HEK293 (cell line): ENCODE data around the gene WRNIP1.

Experiments used
- CTCF ChIA-PET: fragments of 350-600 bp; formaldehyde crosslinking; extraction: SDS; loops from one replicate; lab custom pipeline; 2021; ENCODE audit warnings: antibody characterized with exemption; lab: Yijun Ruan, JAX
- POLR2A ChIA-PET: fragments of 300-600 bp; formaldehyde crosslinking; extraction: SDS; loops from one replicate; lab custom pipeline; 2020; ENCODE audit warnings: antibody characterized with exemption, inconsistent platforms; lab: Yijun Ruan, JAX
- H3K27ac ChIP-seq: fragments of 200-500 bp; sonication (Bioruptor generic); 2 replicates; pipeline ENCODE4 v1.5.1; 2014; ENCODE audit warnings: low read depth, low read length, control low read depth, inconsistent platforms; ENCODE audit errors: extremely low read depth
- H3K36me3 ChIP-seq, 2 experiments: fragments of 200-500 bp in 1 of 2; sonication (Bioruptor generic) in 1 of 2; 1 replicate in 1 of 2; 2 replicates in 1 of 2; pipeline ENCODE4 v1.5.1; 2014 to 2017; ENCODE audit warnings: inconsistent platforms in 2 of 2, low read length in 2 of 2; ENCODE audit not compliant: control insufficient read depth in 2 of 2, insufficient read depth in 1 of 2
- H3K4me1 ChIP-seq: fragments of 200-500 bp; sonication (Bioruptor generic); 2 replicates; pipeline ENCODE4 v1.5.1; 2014; ENCODE audit warnings: mild to moderate bottlenecking, low read length, inconsistent platforms; ENCODE audit not compliant: control insufficient read depth, insufficient read depth
- H3K4me3 ChIP-seq: 2 replicates; pipeline ENCODE4 v1.5.1; 2011; ENCODE audit warnings: low read depth, mild to moderate bottlenecking, control low read depth, low read length, moderate library complexity
- H3K9me3 ChIP-seq: fragments of 200-500 bp; sonication (Bioruptor generic); 2 replicates; pipeline ENCODE4 v1.5.1; 2014; ENCODE audit warnings: low read depth, low read length, inconsistent platforms; ENCODE audit not compliant: control insufficient read depth, insufficient read depth
- GLI4 ChIP-seq: fragments of 450-650 bp; formaldehyde crosslinking; IDR thresholded peaks from 2 replicates; pipeline ENCODE4 v1.5.1; 2016; ENCODE audit warnings: missing biosample characterization, missing genetic modification characterization
- ZBTB21 ChIP-seq: fragments of 450-650 bp; formaldehyde crosslinking; IDR thresholded peaks from 2 replicates; pipeline ENCODE4 v1.5.1; 2017; ENCODE audit warnings: missing biosample characterization, missing genetic modification characterization
- ZBTB48 ChIP-seq: fragments of 450-650 bp; formaldehyde crosslinking; IDR thresholded peaks from 2 replicates; pipeline ENCODE4 v1.5.1; 2016; ENCODE audit warnings: missing biosample characterization, missing genetic modification characterization
- ZEB2 ChIP-seq: fragments of 450-650 bp; formaldehyde crosslinking; IDR thresholded peaks from 2 replicates; pipeline ENCODE4 v1.5.1; 2016; ENCODE audit warnings: missing biosample characterization, missing genetic modification characterization
- ZNF114 ChIP-seq: fragments of 450-650 bp; formaldehyde crosslinking; IDR thresholded peaks from 2 replicates; pipeline ENCODE4 v1.5.0; 2017; ENCODE audit warnings: missing biosample characterization, missing genetic modification characterization
- ZNF138 ChIP-seq: fragments of 450-650 bp; formaldehyde crosslinking; IDR thresholded peaks from 2 replicates; pipeline ENCODE4 v1.5.1; 2016; ENCODE audit warnings: missing biosample characterization, missing genetic modification characterization, borderline replicate concordance
- ZNF146 ChIP-seq: fragments of 450-650 bp; formaldehyde crosslinking; IDR thresholded peaks from 2 replicates; pipeline ENCODE4 v1.5.1; 2016; ENCODE audit warnings: missing biosample characterization, missing genetic modification characterization
- ZNF549 ChIP-seq: fragments of 450-650 bp; IDR thresholded peaks from 2 replicates; pipeline ENCODE4 v1.5.1; 2018; ENCODE audit warnings: missing biosample characterization, missing genetic modification characterization, mild to moderate bottlenecking, inconsistent platforms, moderate library complexity
- ZNF558 ChIP-seq: fragments of 450-650 bp; formaldehyde crosslinking; IDR thresholded peaks from 2 replicates; pipeline ENCODE4 v1.5.1; 2016; ENCODE audit warnings: missing biosample characterization, missing genetic modification characterization
- ZNF560 ChIP-seq: fragments of 450-650 bp; formaldehyde crosslinking; IDR thresholded peaks from 2 replicates; pipeline ENCODE4 v1.5.1; 2017; ENCODE audit warnings: missing biosample characterization, missing genetic modification characterization, borderline replicate concordance
- ZNF571 ChIP-seq: fragments of 450-650 bp; formaldehyde crosslinking; IDR thresholded peaks from 2 replicates; pipeline ENCODE4 v1.5.0; 2017; ENCODE audit warnings: missing biosample characterization, missing genetic modification characterization
- ZNF585B ChIP-seq: fragments of 450-650 bp; formaldehyde crosslinking; IDR thresholded peaks from 2 replicates; pipeline ENCODE4 v1.5.1; 2016; ENCODE audit warnings: missing biosample characterization, missing genetic modification characterization
- ZNF629 ChIP-seq: fragments of 450-650 bp; formaldehyde crosslinking; IDR thresholded peaks from 2 replicates; pipeline ENCODE4 v1.5.1; 2017; ENCODE audit warnings: missing biosample characterization, missing genetic modification characterization
- ZNF639 ChIP-seq: fragments of 450-650 bp; formaldehyde crosslinking; IDR thresholded peaks from 2 replicates; pipeline ENCODE4 v1.5.1; 2016; ENCODE audit warnings: missing biosample characterization, missing genetic modification characterization
- ZNF658 ChIP-seq: fragments of 450-650 bp; formaldehyde crosslinking; IDR thresholded peaks from 2 replicates; pipeline ENCODE4; 2016; ENCODE audit warnings: missing biosample characterization, missing genetic modification characterization
- ZNF660 ChIP-seq: fragments of 450-650 bp; IDR thresholded peaks from 2 replicates; pipeline ENCODE4 v1.5.1; 2018; ENCODE audit warnings: missing biosample characterization, mild to moderate bottlenecking, missing genetic modification characterization
- ZNF704 ChIP-seq: fragments of 450-650 bp; formaldehyde crosslinking; IDR thresholded peaks from 2 replicates; pipeline ENCODE4 v1.5.1; 2016; ENCODE audit warnings: missing biosample characterization, missing genetic modification characterization
- ZNF768 ChIP-seq: fragments of 450-650 bp; formaldehyde crosslinking; IDR thresholded peaks from 2 replicates; pipeline ENCODE4 v1.5.1; 2018; ENCODE audit warnings: missing biosample characterization, mild to moderate bottlenecking, missing genetic modification characterization
- TF ChIP-seq, protein P1 (sequence below): fragments of 450-650 bp; formaldehyde crosslinking; IDR thresholded peaks from 2 replicates; pipeline ENCODE4 v1.5.1; 2016; ENCODE audit warnings: missing biosample characterization, missing genetic modification characterization
- TF ChIP-seq, protein P2 (sequence below): fragments of 450-650 bp; IDR thresholded peaks from 2 replicates; pipeline ENCODE4 v1.5.1; 2018; ENCODE audit warnings: missing biosample characterization, mild to moderate bottlenecking, missing genetic modification characterization
- TF ChIP-seq, protein P3 (sequence below): fragments of 450-650 bp; formaldehyde crosslinking; IDR thresholded peaks from 2 replicates; pipeline ENCODE4 v1.5.1; 2017; ENCODE audit warnings: missing biosample characterization, mild to moderate bottlenecking, missing genetic modification characterization, moderate library complexity

The WRNIP1 gene

DNA sequence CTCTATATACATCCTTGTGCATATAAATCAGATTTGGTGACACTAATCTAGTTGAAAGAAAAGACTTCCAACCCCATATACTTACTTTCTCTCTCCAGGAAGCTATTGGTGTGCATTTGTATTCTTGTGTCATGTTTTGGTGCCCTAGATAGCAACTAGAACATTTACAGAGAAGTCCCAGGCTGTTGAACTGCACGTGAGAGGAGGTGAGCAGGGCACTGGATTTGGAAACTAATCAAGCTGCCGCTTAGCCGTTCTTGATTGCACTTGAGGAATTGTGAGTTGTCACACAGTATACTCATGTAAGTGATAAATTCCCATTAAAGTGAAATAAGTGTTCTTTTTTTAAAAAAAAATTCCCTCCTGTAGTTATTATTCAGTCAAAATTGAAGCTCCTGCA is 7.6 kb downstream of the WRNIP1 start (continued):
- TF ChIP-seq ZNF704 (tag by site-specific recombination) = no peak

DNA sequence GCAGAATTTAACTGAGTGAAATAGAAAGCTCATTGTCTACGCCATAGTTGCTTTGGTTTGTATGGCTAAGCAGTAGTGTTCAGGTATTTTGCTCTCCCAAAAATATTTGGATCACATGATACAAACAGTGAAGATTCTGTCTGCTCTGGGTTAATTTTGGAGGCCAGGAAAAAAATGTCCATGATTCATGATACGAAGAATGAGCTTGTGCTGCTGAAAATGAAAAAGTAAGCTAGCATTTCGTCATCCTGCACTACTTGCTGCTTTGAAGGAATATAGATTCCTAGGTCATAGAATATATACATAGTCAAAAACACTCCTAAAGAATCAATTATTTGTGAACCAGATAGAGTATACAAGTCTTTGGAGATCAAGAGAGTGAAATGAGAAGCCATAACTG is 8.3 kb downstream of the WRNIP1 start:
- H3K4me1 ChIP-seq = peaks cover 18% of the 10 kb centered on the region
- no peak overlapping the region for H3K4me3 ChIP-seq
- H3K36me3 ChIP-seq = peaks cover 8 to 65% of the 10 kb centered on the region in 2 experiments; a peak in 2 of 3 replicates
- TF ChIP-seq ZEB2 (tag by site-specific recombination) (no peak), ZNF138 (tag by site-specific recombination) (no peak), ZNF114 (no peak), ZNF768 (no peak), ZNF629 (tag by site-specific recombination) (no peak), ZNF571 (tag by site-specific recombination) (no peak), ZBTB21 (no peak), ZNF560 (tag by site-specific recombination) (no peak), ZNF558 (tag by site-specific recombination) (no peak), ZNF658 (tag by site-specific recombination) (no peak), ZNF146 (tag by site-specific recombination) (no peak), ZBTB48 (tag by site-specific recombination) (no peak), ZNF549 (tag by site-specific recombination) (no peak), ZNF585B (tag by site-specific recombination) (no peak), ZNF660 (no peak), ZNF639 (tag by site-specific recombination) (no peak), GLI4 (tag by site-specific recombination) (no peak)
- TF ChIP-seq, protein P1, sequence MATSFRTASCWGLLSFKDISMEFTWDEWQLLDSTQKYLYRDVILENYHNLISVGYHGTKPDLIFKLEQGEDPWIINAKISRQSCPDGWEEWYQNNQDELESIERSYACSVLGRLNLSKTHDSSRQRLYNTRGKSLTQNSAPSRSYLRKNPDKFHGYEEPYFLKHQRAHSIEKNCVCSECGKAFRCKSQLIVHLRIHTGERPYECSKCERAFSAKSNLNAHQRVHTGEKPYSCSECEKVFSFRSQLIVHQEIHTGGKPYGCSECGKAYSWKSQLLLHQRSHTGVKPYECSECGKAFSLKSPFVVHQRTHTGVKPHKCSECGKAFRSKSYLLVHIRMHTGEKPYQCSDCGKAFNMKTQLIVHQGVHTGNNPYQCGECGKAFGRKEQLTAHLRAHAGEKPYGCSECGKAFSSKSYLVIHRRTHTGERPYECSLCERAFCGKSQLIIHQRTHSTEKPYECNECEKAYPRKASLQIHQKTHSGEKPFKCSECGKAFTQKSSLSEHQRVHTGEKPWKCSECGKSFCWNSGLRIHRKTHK (tag by site-specific recombination) = no peak
- TF ChIP-seq, protein P2, sequence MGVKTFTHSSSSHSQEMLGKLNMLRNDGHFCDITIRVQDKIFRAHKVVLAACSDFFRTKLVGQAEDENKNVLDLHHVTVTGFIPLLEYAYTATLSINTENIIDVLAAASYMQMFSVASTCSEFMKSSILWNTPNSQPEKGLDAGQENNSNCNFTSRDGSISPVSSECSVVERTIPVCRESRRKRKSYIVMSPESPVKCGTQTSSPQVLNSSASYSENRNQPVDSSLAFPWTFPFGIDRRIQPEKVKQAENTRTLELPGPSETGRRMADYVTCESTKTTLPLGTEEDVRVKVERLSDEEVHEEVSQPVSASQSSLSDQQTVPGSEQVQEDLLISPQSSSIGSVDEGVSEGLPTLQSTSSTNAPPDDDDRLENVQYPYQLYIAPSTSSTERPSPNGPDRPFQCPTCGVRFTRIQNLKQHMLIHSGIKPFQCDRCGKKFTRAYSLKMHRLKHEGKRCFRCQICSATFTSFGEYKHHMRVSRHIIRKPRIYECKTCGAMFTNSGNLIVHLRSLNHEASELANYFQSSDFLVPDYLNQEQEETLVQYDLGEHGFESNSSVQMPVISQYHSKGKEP (tag by site-specific recombination) = no peak
- TF ChIP-seq, protein P3, sequence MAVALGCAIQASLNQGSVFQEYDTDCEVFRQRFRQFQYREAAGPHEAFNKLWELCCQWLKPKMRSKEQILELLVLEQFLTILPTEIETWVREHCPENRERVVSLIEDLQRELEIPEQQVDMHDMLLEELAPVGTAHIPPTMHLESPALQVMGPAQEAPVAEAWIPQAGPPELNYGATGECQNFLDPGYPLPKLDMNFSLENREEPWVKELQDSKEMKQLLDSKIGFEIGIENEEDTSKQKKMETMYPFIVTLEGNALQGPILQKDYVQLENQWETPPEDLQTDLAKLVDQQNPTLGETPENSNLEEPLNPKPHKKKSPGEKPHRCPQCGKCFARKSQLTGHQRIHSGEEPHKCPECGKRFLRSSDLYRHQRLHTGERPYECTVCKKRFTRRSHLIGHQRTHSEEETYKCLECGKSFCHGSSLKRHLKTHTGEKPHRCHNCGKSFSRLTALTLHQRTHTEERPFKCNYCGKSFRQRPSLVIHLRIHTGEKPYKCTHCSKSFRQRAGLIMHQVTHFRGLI (tag by site-specific recombination) = no peak
- CTCF ChIA-PET = interaction anchor here (0.6 to 8.2 kb wide), 7 partner anchors 10 to 138 kb away, joined by 3 to 46 read pairs (median 6); no protein-coding TSS in a partner anchor
- no peak overlapping the region for H3K27ac ChIP-seq
- no peaks in the 10 kb centered on the region for H3K9me3 ChIP-seq
- POLR2A ChIA-PET = interaction anchor here (0.6 to 1.1 kb wide), 2 partner anchors 68 to 201 kb away, joined by 3 to 5 read pairs; partner anchors contain the start of gene SERPINB1
